ENCODE measurements around the gene MEGF6.

DNA sequence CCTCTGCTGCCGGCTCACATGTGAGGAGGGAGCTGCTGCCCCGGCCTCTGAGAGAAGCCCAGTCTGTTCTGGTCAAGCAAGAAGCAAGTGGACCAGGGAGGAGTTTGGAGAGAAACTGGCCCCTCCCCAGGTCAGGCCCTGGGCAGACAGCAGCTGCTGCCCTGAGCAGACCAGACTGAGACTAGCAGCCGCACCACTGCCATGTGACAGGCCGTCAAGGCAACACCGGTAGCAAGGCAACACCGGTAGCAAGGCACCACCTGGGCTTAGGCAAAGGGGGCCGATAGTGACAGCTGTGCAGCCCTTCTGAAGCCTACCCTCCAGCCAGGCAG lies 106.5 kb downstream of the MEGF6 start:
- TF ChIP-seq CTCF (IDR thresholded peaks at IDR 0.05; ENCODE audit: low read depth, low read length) (no peak), EZH2phosphoT487 (IDR thresholded peaks at IDR 0.05; ENCODE audit: low read depth) (no peak)

Data from OCI-LY3 (cell line).